ENCODE results near the gene CYP27C1.

Gene CYP27C1

GRCh38 chr2:127146820-127147502, 73.1 kb downstream of the CYP27C1 start:
- no peak for DNase-seq

GRCh38 chr2:127146071-127146725, 73.9 kb downstream of the CYP27C1 start:
- DNase-seq = no peak

GRCh38 chr2:127145280-127145895, 74.7 kb downstream of the CYP27C1 start:
- DNase-seq = no peak

- peak; percentile 18 to 21 for DNase-seq
Observed at GRCh38 chr2:127143841-127144782, 76.0 kb downstream of the CYP27C1 start.

GRCh38 chr2:127142663-127143630, 77.2 kb downstream of the CYP27C1 start:
- no peak for DNase-seq

- no peak for DNase-seq
Observed at GRCh38 chr2:127140538-127140937, 79.6 kb downstream of the CYP27C1 start.

- DNase-seq = no peak
Observed at GRCh38 chr2:127139766-127140165, 80.3 kb downstream of the CYP27C1 start.

GRCh38 chr2:127138281-127138680, 81.8 kb downstream of the CYP27C1 start:
- no peak for DNase-seq

DNA sequence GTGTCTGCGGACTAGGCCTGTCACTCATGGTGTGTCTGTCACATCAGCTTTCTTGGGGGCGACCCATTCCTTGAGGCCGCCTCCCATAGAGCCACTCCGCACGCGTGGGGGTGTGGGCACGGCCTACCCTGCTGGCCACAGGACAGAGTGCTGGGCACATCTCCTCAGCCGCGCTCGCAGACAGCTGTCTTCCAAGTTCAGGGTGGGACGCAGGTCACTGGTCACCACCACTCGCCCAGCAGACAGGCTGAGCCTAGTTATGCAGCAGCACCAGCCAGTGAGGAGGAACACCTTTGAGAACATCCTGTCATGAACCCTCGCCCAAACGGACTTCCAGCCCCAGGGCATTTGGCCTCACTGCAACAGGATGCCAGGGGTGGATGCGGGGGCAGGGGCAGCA, 82.4 kb downstream of the CYP27C1 start:
- no peak for DNase-seq

- no peak for DNase-seq
Observed at GRCh38 chr2:127137225-127137624, 82.9 kb downstream of the CYP27C1 start.

GRCh38 chr2:127134833-127135830, 85.0 kb downstream of the CYP27C1 start:
- peak; percentile 74 to 81 for DNase-seq

GRCh38 chr2:127134235-127134634, 85.9 kb downstream of the CYP27C1 start:
- DNase-seq = no peak

All from inflammatory macrophage (primary cell).